GM18517 (cell line): ENCODE data around the gene RAB3C.
A peak's percentile ranks its signal among the peaks of the same experiment; 100 is the strongest.

Source experiments
- ATAC-seq: cut with Tn5 transposase; IDR thresholded peaks from one replicate; pipeline ENCODE4 v1.9.1; 2021; ENCODE audit warnings: mild to moderate bottlenecking, moderate library complexity; ENCODE audit not compliant: unreplicated experiment

Gene RAB3C

DNA sequence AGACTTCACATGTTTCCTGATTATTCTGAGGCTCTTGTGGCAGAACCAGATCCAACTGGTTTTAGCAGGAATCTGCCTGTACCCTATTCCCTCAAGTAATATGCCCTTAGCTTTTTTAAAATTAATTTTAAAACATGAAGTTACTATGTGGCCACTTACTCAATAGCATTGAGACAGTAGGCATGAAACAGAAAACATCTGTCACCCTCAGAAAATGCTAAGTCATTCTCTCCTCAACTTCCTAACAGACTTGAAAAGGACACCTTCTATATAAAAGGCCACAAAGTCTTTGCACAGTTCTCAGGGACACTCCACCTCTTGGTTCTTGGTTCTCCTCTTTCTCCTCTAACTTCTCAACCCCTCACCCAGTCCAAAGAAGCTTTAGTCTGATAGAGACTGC lies 277.8 kb downstream of the RAB3C start:
- ATAC-seq, result no peak

DNA sequence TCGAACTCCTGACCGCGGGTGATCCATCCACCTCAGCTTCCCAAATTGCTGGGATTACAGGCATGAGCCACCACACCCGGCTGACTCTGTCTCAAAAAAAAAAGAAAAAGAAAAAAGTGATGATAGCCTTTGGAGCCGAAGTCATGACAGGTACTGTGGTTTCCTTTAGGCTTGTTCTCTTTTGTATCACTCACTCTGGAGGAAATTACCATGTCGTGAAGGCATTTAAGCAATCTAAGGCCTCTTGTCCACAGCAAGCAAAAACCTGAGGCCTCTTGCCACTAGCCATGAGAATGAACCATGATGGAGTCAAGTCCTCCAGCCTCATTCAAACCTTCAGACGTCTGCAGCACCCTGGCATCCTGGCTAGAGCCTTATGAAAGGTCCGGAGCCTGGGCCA lies 286.1 kb downstream of the RAB3C start:
- ATAC-seq, result no peak

DNA sequence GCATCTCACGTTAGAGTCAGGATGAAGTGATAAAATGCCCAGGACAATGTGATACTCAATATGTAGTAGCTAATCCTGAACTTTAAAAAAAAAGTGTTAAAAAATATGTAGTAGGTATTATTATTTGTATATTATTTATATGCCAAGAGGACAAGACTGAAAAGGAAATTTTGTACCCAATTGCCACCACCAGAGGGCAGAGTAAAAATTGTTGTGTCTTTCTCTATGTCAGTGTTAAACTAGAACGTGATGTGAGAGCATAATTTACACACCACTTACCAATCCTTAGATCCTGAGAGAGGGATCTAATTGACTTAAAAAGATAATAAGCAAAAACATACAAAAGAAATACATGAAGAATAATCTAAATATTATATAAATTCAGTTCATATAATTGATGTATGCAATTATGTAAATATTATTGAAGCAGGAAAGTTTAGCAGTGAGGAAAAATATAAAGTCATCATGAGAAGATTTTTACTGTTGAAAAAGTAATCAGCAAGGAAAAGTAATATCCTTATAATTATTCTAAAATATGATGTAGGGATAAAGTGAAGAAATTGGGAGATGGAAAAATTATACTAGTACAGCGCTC lies 288.9 kb downstream of the RAB3C start:
- ATAC-seq, result peak; percentile 69

DNA sequence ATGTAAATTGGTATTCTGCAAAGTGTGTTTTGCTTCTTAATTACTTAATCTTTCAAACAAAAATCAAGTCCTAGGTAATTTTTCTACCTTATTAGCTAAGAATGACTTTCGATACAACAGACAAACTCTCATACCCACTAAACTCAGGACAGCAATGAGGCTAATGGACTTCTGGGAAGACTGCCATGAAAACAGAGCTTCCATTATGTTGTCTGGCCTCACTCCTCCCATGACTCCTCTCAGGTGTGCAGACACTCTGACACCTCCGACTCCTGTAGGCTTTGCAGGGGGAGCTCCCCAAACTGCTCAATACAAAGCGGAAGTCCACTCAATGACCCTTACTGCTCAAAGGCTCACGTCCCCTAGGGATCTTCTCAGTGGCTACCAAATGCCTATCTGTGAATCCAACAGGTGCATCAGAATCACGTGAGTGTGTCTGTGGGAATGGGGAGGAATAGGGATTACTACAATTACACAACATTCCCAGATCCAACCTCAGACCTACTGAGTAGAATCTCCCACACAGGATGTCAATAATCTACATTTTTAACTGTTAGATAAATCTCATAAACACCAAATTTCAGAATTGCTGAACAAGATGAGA lies 289.9 kb downstream of the RAB3C start:
- ATAC-seq, result no peak

DNA sequence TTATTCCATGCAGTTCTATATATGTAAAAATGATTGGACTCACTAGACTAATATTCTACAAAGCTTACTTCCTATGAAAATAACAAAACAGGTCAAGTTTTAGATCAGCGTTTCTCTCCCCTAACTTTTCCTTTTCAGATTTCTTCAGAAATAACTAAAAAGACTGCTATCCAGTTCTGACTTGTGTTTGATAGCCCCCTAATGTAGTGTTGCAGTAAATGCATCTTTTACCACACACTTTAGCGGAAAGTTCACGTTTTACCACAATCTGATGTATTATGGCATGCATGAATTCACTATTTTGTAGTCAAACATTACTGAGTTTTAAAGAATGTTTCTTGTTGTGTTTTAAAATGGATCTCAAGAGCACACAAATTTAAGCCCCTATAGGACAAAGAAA lies 292.7 kb downstream of the RAB3C start:
- ATAC-seq, result no peak

DNA sequence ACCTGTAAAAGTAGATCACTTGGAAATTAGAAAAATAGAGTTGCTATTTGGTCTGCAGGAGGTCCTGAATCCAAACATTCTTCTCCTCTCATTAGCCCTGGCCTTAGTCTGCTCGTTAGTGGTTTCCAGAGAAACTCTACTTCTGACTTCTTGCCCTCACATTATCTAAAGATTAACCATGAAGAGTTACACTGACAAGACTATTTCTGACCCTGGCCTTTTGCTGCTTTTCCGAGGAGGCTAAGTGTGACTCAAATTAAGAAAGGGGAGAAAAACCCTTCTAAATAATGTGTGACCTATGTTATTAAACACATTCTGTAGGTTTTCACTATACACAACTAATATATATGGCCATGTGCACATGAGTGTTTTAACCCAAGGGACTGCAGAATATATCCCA lies 302.4 kb downstream of the RAB3C start:
- peak; percentile 69 for ATAC-seq

DNA sequence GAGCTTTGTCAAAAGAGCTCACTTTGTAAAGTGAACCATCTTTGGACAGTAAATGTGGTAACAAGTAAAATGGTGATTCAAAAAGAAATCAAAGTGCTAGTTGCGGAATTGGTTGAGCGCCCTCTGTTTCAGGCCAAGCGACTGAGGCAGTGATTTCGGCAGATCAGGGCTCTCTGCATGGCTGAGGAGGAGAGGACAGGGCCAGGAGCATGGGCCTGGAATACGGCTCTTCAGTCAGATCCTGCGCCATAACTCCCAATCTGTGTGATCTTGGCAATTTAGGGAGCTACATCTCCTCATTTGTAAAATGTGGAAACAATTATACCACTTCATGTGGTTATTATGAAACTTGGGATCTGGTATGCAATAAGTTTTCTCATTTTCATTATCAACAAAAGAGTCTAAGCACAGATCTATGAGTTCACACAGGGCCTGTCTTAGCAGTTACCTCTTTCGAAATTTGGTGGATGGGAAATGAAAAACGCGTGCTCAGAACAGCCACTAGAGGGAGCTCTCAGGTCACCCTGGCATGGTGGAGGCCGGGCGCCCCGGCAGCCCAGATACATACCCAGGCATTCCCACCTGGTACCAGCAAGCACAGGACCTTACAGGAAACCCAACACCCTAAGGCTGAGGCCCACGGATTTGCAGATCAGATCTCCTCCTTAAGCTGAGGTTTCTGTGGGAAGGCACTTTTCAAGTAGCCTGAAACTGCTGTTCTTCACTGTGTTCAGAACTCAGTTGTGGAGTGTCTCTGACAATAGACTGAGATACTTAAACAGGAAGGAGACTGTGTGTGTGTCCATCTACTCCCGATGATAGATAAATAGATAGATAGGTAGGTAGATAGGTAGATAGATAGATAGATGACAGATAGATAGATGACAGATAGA lies 303.7 kb downstream of the RAB3C start:
- peak; percentile 82 for ATAC-seq

DNA sequence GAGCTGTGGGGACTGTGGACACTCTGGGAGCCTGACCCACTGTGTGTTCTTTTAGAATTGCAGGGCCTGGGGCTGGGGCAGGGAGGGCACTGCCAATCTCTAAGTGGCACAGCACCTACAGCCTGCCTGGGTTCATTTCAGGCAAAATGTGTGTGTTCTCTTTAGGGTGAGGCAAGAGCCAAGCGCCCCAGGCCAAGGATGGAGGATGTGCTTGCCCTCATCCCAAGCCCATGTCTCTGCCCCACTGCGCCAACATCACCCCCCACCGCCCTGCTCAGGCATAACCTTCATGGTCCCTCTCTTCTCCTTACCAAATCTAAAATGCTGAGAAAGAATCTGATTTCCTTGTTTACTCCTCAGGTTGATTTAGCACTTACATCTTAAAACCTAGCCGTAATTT lies 304.4 kb downstream of the RAB3C start:
- no peak for ATAC-seq

DNA sequence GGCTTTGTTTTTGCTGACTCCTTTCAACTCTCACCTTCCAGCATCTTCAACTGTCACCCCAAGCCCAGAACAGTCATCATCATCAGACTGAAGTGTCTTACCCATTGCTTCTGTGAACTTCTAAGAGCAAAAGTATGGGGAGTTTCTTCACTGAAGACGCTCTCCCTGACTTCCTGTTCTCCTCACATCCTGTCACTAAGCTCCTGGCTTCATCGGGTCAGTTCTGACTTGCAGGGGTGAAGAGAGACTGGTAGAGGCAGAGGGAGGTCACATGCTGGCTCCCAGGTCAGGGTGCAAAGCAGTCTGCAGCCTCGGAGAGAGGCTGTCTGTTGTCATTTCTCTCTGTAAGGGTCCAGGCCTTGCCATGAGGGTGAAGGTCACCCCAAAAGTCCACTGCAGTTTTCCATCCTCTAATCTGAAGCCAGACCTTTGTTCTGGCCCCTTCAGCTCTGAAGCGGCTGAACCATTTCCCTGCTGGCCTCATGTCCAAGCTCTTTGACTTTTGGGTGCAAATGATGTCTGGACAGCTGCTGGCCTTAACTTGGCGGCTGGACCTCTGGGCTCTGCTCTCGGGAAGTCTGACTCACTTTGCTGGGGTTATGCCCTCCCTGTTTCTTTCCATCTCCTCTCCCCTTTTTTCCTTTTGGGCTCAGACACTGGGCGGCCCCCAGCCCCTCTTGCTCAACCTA lies 305.0 kb downstream of the RAB3C start:
- ATAC-seq, result no peak

DNA sequence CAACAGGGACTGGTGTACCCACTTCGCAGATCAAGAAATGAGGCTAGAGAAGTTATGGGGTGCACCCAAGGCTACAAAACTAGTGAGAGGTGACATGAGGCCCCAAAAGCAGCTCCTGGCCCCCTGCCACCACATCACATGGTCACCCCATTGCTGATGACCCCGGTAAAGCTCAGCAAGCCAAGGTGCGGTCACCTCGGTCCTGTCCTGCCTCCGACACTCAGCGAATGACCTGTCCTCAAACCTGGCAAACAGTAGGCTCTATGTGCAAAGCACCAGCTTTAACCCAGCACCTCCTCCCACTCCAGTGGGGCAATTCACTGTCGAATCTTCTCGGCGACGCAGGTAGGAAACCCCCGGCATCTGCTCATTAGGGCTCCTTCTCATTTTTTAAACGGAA lies 307.4 kb downstream of the RAB3C start:
- no peak for ATAC-seq

DNA sequence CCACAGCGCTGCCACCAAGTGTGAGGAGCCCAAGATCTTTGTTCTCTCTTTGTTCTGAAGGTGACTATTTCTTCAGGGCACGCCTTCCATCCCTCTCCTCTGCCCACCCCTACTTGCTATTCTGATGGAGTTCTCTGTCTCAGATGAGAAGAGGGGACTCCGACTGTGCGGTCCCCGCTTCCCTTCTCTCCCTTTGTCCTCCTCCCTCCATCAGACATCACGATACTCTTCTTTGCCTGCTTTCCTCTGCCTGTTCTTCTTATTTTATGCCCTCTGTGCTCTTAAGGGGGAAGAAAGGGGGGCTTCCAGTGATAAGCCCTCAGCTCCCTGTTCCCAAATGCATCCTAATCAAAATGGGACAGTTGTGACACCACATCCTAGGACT lies 307.8 kb downstream of the RAB3C start:
- ATAC-seq, result no peak

DNA sequence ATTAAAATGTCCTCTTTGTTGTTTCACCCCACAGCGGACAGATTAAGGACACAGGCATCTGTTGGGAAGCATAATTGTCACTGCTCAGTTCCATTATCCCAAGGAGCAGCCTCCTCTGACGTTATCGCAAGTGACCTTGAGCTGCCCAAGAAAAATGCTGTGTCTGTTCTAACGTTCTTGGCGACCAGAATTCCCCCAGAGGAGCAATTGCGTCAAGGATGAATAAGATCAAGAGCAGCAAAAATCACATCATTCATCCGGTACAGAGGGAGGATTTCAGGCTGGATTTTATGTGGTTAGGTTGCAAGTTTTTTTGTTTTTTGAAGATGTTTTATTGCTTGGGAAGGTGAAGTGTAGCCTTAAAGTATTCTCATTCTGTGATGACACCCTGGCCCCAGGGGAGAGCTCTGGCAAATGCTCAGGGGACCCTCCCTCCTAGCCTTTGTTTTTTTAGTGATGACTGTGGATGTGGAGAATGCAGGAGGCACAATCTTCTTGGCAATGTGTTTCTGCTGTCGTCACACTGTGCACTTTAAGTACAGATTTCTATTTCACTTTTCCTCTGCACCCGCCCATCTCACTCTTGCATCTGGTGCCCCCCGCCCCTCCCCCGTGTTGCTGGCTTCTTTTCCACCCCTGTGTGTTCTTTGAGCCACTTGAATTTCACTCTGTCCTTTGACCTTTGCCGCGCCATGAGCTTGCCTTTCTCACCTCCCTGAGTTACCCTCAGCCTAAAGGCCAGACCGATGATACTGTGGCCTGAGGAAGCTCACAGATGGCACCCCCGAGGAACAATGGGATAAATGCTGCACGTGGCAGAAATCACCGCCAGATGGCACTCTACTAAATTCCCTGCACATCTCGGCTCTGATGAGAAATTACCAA lies 308.5 kb downstream of the RAB3C start:
- ATAC-seq, result peak; percentile 58

DNA sequence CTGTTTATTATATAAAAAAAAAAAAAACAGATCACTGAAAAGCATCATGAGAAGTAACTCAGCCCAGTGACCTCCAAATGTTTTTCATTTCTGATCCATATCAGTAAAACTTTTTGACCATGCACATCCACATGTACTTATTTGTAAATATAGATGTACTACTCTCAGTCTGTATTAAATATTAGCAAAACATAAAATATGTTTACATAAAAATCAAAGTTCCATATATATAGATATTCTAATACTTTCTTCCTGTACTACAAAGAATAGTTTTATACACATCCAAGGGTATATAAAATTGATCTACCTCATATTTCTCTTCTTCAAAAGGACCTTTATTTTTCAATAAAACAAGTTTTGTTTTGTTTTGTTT lies 309.1 kb downstream of the RAB3C start:
- no peak for ATAC-seq

DNA sequence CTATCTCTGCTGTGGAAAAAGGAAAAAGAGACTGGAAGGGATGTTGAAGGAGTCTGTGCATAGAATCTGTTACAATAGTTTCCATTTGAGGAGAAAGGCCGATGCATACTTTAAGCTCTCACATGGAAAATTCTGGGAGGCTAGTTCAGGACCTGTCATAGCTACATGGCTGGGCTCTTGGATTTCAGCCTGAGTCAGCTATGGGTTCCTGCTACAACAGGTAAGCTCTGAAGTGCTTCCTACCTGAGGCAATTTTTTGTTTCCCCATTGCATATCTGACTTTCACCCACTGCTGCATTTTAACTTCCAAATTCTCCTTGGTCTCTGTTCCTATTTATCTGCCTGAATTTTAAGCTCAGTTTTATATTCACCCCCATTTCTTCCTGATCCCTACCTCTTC lies 310.7 kb downstream of the RAB3C start:
- ATAC-seq, result no peak

DNA sequence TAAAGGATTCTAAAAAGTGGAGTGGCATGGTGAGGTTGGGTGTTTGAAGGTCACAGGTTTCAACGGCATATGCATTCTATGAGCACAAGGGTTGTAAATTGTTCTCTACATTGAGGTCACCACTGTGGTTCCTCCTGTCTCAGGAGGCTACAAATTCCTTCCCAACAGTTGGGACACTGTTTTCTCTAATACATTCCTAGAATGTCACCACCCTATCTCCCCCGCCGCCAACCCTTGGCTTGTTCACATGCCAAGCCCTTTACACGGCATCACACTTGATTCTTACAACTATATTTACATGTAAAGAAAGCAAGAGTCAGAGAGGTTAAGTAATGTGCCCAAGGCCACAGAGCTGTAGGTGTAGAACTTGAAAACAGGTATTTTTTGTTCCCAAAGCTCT lies 315.1 kb downstream of the RAB3C start:
- ATAC-seq, result no peak

DNA sequence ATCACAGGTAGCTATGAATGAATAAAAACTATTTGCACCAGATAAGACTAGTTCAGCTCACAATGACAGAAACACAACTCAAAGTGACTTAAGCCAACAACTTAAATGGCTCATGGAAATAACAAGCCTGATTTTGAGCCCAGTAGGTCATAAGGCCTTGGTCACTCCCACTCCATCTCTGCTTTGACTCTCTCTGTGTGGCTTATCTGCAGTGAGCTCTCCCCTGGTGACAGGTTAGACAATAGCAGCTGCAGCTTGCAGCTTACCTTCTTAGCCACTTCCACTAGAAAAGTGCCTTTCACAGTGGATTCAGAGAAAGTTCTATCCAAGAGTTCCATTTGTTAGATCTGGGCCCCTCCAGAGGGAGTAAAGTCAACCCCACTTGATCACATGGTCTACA lies 315.7 kb downstream of the RAB3C start:
- ATAC-seq, result no peak

DNA sequence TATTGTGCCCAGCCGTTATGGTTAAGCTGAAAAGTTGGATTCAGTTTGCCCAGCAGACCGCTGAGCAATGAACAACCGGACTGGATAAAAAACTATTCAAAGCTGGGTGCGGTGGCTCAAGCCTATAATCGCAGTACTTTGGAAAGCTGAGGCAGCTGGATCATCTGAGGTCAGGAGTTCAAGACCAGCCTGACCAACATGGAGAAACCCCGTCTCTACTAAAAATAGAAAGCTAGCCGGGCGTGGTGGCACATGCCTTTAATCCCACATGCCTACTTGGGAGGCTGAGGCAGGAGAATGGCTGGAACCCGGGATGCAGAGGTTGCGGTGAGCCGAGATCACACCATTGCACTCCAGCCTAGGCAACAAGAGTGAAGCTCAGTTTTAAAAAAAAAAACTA lies 318.4 kb downstream of the RAB3C start:
- no peak for ATAC-seq

DNA sequence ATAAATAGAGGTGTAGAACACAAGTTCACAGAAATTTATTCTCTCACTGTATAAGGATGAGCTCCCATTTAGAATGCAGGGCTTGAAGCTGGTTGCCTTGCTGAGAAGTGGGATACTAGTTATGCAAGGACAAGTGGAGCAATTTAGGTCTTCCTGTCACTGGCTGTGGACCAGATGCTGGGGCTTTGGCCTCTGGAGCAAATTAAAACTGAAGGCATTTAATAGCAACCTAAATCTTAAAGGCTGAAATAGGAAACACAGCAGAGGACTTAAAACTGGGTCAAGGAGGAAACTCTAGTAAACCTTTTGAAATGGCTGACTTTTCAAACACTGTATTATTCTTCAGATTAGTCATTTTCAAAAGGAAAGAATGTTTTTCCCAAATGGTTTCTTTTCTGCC lies 319.4 kb downstream of the RAB3C start:
- ATAC-seq, result no peak

DNA sequence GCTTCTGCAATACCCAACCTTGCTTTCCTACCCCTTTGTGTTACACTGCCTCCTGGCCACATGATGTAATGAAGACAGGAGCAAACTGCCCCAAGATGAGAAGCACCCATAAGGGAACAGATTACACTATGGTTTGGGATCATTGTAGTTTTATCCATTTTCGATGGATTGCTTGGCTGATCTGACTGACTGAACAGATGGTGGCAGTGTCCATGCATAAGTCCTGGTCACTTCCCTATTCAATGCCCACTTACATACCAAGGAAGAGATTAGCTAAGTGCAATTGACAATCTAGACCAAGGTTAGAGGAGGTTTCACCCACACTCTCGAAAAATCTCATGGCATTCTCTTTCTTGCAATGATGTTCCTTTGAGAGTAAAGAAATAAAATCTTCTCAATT lies 319.9 kb downstream of the RAB3C start:
- no peak for ATAC-seq

DNA sequence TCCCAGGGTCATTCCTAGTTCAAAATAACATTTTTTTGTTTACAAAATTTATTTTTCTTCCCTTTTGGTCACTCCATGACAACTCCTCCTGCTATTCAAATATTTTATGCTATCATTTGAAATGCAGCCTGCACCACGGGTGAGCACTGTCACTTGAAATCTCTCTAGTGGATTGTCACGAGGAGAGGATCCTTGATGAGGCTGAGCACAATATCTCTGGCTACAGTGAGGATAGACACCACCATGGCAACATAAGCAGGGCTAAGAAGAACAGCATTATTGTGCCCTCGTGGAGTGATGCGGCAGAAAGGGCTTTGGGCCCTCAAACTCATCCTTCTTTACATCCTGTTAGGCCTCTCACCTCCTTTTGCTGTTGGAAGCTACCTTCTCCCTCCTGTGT lies 321.9 kb downstream of the RAB3C start:
- ATAC-seq, result no peak

DNA sequence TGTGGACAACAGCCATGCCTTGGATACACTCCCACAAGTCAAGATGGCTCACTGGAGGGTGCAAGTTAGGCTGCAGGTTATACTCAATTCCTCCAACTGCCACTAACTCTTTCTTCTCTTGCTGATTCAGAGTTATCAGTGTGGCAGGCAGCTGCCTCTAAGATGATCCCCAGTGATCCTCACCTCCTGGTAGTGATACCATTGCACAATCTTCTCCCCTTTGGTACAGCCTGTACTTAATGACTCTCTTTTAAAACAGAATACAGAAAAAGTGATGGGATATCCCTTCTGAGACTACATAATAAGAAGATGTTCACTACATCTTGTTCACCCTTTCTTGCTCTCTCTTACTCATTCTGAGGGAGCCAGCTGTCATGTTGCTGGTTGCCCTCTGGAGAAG lies 323.1 kb downstream of the RAB3C start:
- no peak for ATAC-seq
